ENCODE measurements around the gene IL23A. TPM values are rescaled to one million over a fixed set of nuclear protein-coding genes. Genes with fewer than 3 reads are reported as not detected.
A peak's percentile ranks its signal among the peaks of the same experiment; 100 is the strongest.

The IL23A gene
- total RNA-seq, 3 donors from 2014 or later: 0.88 TPM; not detected in 2

- TF ChIP-seq POLR2AphosphoS5 (IDR thresholded peaks at IDR 0.05) (no peak), POLR2A (IDR thresholded peaks at IDR 0.05) (no peak), CTCF (IDR thresholded peaks at IDR 0.05) (no peak)
- intact Hi-C loops (cut with DNase I; ENCODE audit: low total_unique reads): no loop called here
- H3K36me3 ChIP-seq: peaks cover 22% of the 10 kb centered on the region
- H3K9me3 ChIP-seq: no peaks in the 10 kb centered on the region
- no peak overlapping the region for H3K4me3 ChIP-seq
- DNase-seq (ENCODE audit: low spot score in 2 of 2): no peak
- no peaks in the 10 kb centered on the region for H3K4me1 ChIP-seq
- no peak overlapping the region for H3K27ac ChIP-seq
- no peaks in the 10 kb centered on the region for H3K27me3 ChIP-seq
Measured at GRCh38 chr12:56326126-56326525, 12.6 kb upstream of the IL23A start.

- Histone ChIP-seq H3K4me3 (no peak overlapping the region), H3K36me3 (peaks cover 22% of the 10 kb centered on the region), H3K9me3 (no peaks in the 10 kb centered on the region), H3K27me3 (no peaks in the 10 kb centered on the region), H3K27ac (no peak overlapping the region), H3K4me1 (no peaks in the 10 kb centered on the region)
- DNase-seq (ENCODE audit: low spot score in 2 of 2): no peak
- TF ChIP-seq POLR2AphosphoS5 (IDR thresholded peaks at IDR 0.05) (no peak), POLR2A (IDR thresholded peaks at IDR 0.05) (no peak), CTCF (IDR thresholded peaks at IDR 0.05) (no peak)
- intact Hi-C loops (cut with DNase I; ENCODE audit: low total_unique reads): no loop called here
Measured at GRCh38 chr12:56326533-56326932, 12.2 kb upstream of the IL23A start.

DNA sequence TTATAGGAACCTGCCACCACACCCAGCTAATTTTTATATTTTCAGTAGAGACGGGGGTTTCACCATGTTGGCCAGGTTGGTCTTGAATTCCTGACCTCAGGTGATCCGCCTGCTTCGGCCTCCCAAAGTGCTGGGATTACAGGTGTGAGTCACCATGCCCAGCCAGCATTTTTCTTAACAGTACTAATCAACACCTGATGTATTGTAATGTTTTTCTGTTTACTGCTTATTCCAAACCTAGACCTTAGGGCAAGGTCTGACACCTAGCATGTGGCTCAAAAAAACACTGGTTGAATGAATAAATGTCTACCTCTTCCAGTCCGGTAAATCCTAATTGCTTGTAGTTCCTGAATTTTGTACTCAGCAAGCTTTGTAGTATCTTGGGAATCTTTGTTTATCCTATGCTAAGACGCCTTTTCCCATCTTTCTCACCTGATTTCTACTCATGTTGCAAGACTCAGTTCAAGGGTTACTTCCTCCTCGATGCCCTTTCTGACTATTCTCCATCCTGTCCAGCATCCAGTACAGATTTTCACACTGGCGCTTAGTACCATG is 7.7 kb upstream of the IL23A start:
- intact Hi-C loops (cut with DNase I; ENCODE audit: low total_unique reads): no loop called here
- Histone ChIP-seq H3K4me3 (no peak overlapping the region), H3K27ac (no peak overlapping the region), H3K36me3 (no peaks in the 10 kb centered on the region), H3K4me1 (no peaks in the 10 kb centered on the region), H3K9me3 (no peaks in the 10 kb centered on the region), H3K27me3 (no peaks in the 10 kb centered on the region)
- TF ChIP-seq POLR2AphosphoS5 (IDR thresholded peaks at IDR 0.05): no peak
- TF ChIP-seq POLR2A (IDR thresholded peaks at IDR 0.05): no peak
- TF ChIP-seq CTCF (IDR thresholded peaks at IDR 0.05): no peak
- DNase-seq (ENCODE audit: low spot score in 2 of 2): no peak

- no peak for DNase-seq (ENCODE audit: low spot score in 2 of 2)
- Histone ChIP-seq H3K27ac (peak overlapping the region; percentile 91 to 97), H3K27me3 (no peaks in the 10 kb centered on the region), H3K36me3 (no peaks in the 10 kb centered on the region), H3K4me3 (peak overlapping the region; percentile 50 to 65 (median 60)), H3K9me3 (no peaks in the 10 kb centered on the region), H3K4me1 (no peaks in the 10 kb centered on the region)
- TF ChIP-seq POLR2A (IDR thresholded peaks at IDR 0.05) (no peak), CTCF (IDR thresholded peaks at IDR 0.05) (no peak), POLR2AphosphoS5 (IDR thresholded peaks at IDR 0.05) (no peak)
- intact Hi-C loops (cut with DNase I; ENCODE audit: low total_unique reads): no loop called here
Measured at GRCh38 chr12:56332512-56333196, 6.0 kb upstream of the IL23A start.

DNA sequence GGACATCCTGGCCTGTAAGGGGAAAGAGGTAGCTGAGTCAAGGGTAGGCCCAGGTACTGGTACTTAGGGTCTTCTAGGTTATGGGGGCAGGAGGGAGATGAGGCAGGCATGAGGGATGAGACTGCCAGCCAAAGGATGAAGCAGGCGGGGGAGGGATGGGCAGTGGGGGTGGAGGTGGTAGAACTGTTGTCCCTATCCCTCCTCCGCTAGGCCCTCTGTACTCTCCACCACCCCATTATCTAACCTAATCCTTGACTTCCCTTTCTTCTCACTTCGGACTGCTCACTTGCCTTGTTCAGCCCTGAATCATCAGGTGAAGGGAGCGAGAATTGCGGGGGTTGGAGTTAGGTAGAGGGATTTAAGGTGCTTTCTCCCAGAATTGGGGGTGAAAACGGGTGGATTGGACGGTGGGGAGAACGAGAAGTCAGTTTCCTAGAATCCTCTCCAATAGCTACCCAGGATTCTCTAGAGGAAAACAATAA is 5.4 kb upstream of the IL23A start:
- Histone ChIP-seq H3K36me3 (no peaks in the 10 kb centered on the region), H3K4me3 (peak overlapping the region; percentile 50 to 65 (median 60)), H3K9me3 (no peaks in the 10 kb centered on the region), H3K27ac (peak overlapping the region; percentile 91 to 97), H3K4me1 (no peaks in the 10 kb centered on the region), H3K27me3 (no peaks in the 10 kb centered on the region)
- no peak for DNase-seq (ENCODE audit: low spot score in 2 of 2)
- TF ChIP-seq POLR2A (IDR thresholded peaks at IDR 0.05): no peak
- no peak for TF ChIP-seq CTCF (IDR thresholded peaks at IDR 0.05)
- TF ChIP-seq POLR2AphosphoS5 (IDR thresholded peaks at IDR 0.05): no peak
- intact Hi-C loops (cut with DNase I; ENCODE audit: low total_unique reads): no loop called here
